Islet precursor cell (in vitro differentiated cells): ENCODE measurements around the gene ORAI3.
"Not testable (repeated sequence)": the region's sequence is repeated elsewhere in the genome, so short reads cannot be mapped to it uniquely, and the experiment has no call there.

ENCODE experiments used
- DNase-seq: peaks from one replicate; pipeline ENCODE4 v3.0.0-alpha.2; 2018

ORAI3 gene

GRCh38 chr16:30924076-30924912 is 24.6 kb upstream of the ORAI3 start:
- peak; percentile 71 for DNase-seq

GRCh38 chr16:30924913-30925631 is 23.8 kb upstream of the ORAI3 start:
- DNase-seq, result no peak

- DNase-seq, result no peak
Observed at GRCh38 chr16:30925632-30925987, 23.3 kb upstream of the ORAI3 start.

- no peak for DNase-seq
Observed at GRCh38 chr16:30925995-30926811, 22.7 kb upstream of the ORAI3 start.

GRCh38 chr16:30926937-30927788 is 21.7 kb upstream of the ORAI3 start:
- DNase-seq, result no peak

GRCh38 chr16:30927789-30928378 is 21.0 kb upstream of the ORAI3 start:
- DNase-seq, result peak; percentile 96

- no peak for DNase-seq
Observed at GRCh38 chr16:30928390-30928789, 20.5 kb upstream of the ORAI3 start.

- no peak for DNase-seq
Observed at GRCh38 chr16:30929167-30929566, 19.7 kb upstream of the ORAI3 start.

- DNase-seq, result no peak
Observed at GRCh38 chr16:30930160-30930571, 18.7 kb upstream of the ORAI3 start.

GRCh38 chr16:30931068-30931650 is 17.7 kb upstream of the ORAI3 start:
- no peak for DNase-seq

GRCh38 chr16:30934827-30935557 is 13.9 kb upstream of the ORAI3 start:
- DNase-seq, result peak; percentile 85

GRCh38 chr16:30937692-30938091 is 11.2 kb upstream of the ORAI3 start:
- no peak for DNase-seq

GRCh38 chr16:30939571-30939970 is 9.3 kb upstream of the ORAI3 start:
- DNase-seq, result not testable (repeated sequence)

GRCh38 chr16:30941600-30942425 is 7.1 kb upstream of the ORAI3 start:
- peak; percentile 86 for DNase-seq

GRCh38 chr16:30942426-30942806 is 6.5 kb upstream of the ORAI3 start:
- DNase-seq, result no peak

GRCh38 chr16:30944352-30944751 is 4.5 kb upstream of the ORAI3 start:
- DNase-seq, result no peak

GRCh38 chr16:30946671-30947540 is 2.0 kb upstream of the ORAI3 start:
- no peak for DNase-seq

GRCh38 chr16:30947541-30947858 is 1.4 kb upstream of the ORAI3 start:
- no peak for DNase-seq
